Measurements from ENCODE around the gene KMO. TPM values are rescaled to one million over a fixed set of nuclear protein-coding genes. Genes with fewer than 3 reads are reported as not detected.

KMO gene
- total RNA-seq, 4 donors from 2014 or later: 0.04 to 0.19 (median 0.07) TPM

DNA sequence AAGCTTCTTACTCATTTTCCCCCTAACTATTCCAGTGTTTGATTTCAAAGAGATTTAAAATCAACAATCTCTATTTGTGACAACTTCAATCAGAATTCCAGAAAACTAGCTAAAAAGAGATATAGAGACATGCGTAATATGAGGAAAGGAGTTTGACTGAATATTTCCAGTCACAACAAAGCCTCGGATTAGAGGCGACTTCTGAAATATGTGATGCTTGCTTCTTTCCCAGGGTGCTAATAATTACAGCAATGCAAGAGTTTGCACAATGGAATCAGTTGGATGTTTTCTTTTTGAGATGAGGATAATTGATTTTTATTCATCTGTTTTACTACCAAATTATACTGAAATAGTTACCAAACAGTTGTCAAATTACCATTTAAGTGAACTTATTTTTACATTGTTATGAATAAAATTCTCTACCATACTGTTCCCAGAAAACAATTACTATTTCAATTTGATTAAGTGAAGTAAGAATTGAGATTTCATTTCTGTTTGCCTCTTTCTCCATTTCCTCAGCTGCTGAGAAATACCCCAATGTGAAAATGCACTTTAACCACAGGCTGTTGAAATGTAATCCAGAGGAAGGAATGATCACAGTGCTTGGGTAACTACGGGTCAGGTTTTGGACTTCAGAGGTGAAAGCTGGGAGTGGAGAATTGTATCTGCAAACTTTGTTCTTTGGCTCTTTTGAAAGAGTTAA is 28.1 kb downstream of the KMO start:
- H3K36me3 ChIP-seq: no peaks in the 10 kb centered on the region
- intact Hi-C loops (cut with DNase I): no loop called here
- peaks cover 0 to 14% (median 0%) of the 10 kb centered on the region in 3 donors for H3K4me1 ChIP-seq
- H3K27me3 ChIP-seq: no peaks in the 10 kb centered on the region
- DNase-seq: no peak
- no peak overlapping the region for H3K27ac ChIP-seq
- no peaks in the 10 kb centered on the region for H3K9me3 ChIP-seq
- no peak overlapping the region for H3K4me3 ChIP-seq
- WGBS, 2 donors: 81 to 83% methylated on average over 4 of the region's 4 CpGs
- TF ChIP-seq, protein P1, sequence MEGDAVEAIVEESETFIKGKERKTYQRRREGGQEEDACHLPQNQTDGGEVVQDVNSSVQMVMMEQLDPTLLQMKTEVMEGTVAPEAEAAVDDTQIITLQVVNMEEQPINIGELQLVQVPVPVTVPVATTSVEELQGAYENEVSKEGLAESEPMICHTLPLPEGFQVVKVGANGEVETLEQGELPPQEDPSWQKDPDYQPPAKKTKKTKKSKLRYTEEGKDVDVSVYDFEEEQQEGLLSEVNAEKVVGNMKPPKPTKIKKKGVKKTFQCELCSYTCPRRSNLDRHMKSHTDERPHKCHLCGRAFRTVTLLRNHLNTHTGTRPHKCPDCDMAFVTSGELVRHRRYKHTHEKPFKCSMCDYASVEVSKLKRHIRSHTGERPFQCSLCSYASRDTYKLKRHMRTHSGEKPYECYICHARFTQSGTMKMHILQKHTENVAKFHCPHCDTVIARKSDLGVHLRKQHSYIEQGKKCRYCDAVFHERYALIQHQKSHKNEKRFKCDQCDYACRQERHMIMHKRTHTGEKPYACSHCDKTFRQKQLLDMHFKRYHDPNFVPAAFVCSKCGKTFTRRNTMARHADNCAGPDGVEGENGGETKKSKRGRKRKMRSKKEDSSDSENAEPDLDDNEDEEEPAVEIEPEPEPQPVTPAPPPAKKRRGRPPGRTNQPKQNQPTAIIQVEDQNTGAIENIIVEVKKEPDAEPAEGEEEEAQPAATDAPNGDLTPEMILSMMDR (IDR thresholded peaks at IDR 0.05): no peak
- no peak for TF ChIP-seq POLR2A (IDR thresholded peaks at IDR 0.05)

DNA sequence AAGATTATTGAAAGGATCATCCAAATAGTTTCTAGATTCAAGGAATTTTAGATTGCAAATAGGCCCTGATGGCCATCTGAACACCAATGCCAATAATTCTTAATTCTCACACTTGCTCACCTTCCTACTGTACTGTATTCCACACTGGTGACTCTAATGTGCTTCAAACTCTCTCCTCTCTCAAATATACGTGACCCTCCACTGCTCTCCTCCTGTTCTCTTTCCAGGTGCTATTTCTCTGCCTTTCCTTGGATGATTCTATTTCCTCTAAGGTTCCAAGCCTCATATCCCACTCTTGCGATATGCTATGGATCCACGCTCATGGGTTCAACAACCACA is 28.6 kb downstream of the KMO start:
- intact Hi-C loops (cut with DNase I): no loop called here
- no peak overlapping the region for H3K27ac ChIP-seq
- 88 to 91% methylated on average over 3 of the region's 3 CpGs for WGBS, 2 donors
- no peaks in the 10 kb centered on the region for H3K36me3 ChIP-seq
- H3K9me3 ChIP-seq: no peaks in the 10 kb centered on the region
- no peak for TF ChIP-seq POLR2A (IDR thresholded peaks at IDR 0.05)
- TF ChIP-seq, protein P1 (IDR thresholded peaks at IDR 0.05): no peak
- H3K27me3 ChIP-seq: no peaks in the 10 kb centered on the region
- H3K4me1 ChIP-seq: peaks cover 0 to 14% (median 0%) of the 10 kb centered on the region in 3 donors
- DNase-seq: no peak
- no peak overlapping the region for H3K4me3 ChIP-seq

DNA sequence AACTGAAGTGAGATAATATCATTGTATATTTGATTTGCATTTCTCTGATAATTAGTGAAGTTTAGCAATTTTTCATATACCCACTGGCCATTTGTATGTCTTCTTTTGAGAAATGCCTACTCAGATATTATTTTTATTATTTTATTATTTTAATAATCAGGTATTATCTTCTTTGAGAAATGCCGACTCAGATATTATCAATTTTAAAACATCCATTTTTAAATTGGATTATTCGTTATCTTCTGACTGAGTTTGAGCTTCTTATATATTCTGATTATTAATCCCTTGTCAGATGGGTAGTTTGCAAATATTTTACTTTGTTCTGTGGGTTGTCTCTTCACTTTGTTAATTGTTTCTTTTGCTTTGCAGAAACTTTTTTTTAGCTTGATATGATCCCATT is 37.7 kb downstream of the KMO start:
- WGBS, 2 donors: 91 to 92% methylated on average over 2 of the region's 2 CpGs
- H3K4me3 ChIP-seq: no peak overlapping the region
- H3K36me3 ChIP-seq: no peaks in the 10 kb centered on the region
- no peak for DNase-seq
- intact Hi-C loops (cut with DNase I): no loop called here
- no peaks in the 10 kb centered on the region for H3K27me3 ChIP-seq
- no peak overlapping the region for H3K27ac ChIP-seq
- H3K9me3 ChIP-seq: no peaks in the 10 kb centered on the region
- H3K4me1 ChIP-seq: no peaks in the 10 kb centered on the region
- no peak for TF ChIP-seq POLR2A (IDR thresholded peaks at IDR 0.05)
- TF ChIP-seq, protein P1 (IDR thresholded peaks at IDR 0.05): no peak

DNA sequence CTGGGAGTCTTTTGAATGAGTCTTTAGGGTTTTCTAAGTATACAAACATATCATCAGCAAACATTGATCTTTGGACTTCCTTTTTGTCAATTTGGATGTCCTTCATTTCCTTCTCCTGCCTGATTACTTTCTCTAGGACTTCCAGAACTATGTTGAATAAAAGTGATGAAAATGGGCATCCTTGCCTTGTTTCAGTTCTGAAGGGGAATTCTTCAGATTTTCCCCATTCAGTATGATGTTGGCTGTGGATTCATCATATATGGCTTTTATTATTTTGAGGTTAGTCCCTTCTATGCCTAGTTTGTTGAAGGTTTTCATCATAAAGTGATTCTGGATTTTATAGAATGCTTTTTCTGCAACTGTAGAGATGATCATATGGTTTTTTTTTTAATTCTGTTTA is 42.0 kb downstream of the KMO start:
- intact Hi-C loops (cut with DNase I): no loop called here

DNA sequence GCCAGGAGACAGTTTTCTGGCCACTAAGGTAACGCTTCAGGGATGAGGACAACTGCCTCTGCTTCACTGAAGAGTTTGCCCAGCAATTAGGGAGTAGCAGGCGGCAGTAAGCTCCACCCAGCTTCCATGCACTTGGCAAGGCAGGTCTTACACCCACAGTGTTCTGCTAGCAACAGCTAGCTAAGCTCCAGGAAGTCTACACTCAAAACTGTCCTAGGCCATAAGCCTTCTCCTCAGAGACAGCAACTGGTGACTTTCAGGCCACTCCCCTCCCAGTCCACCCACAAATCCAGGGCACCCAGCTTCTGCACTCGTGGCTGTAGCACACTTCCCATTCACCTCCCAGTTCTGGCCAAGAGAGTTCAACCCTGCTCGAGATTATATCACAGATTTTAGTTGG is 47.3 kb downstream of the KMO start:
- H3K4me3 ChIP-seq: no peak overlapping the region
- no peak overlapping the region for H3K27ac ChIP-seq
- WGBS, 2 donors: 46 to 47% methylated on average over 4 of the region's 4 CpGs
- peaks cover 0 to 6% (median 0%) of the 10 kb centered on the region in 3 donors for H3K9me3 ChIP-seq
- TF ChIP-seq, protein P1 (IDR thresholded peaks at IDR 0.05): no peak
- no peak for TF ChIP-seq POLR2A (IDR thresholded peaks at IDR 0.05)
- intact Hi-C loops (cut with DNase I): no loop called here
- no peak for DNase-seq
- H3K27me3 ChIP-seq: no peaks in the 10 kb centered on the region
- H3K4me1 ChIP-seq: peaks cover 0 to 8% (median 0%) of the 10 kb centered on the region in 3 donors
- no peaks in the 10 kb centered on the region for H3K36me3 ChIP-seq

More for the DNA sequence above, 42.0 kb downstream of the KMO start:
- Histone ChIP-seq H3K9me3 (peaks cover 0 to 6% (median 0%) of the 10 kb centered on the region in 3 donors), H3K36me3 (no peaks in the 10 kb centered on the region), H3K27me3 (no peaks in the 10 kb centered on the region), H3K4me1 (no peaks in the 10 kb centered on the region), H3K4me3 (no peak overlapping the region), H3K27ac (no peak overlapping the region)
- no peak for TF ChIP-seq POLR2A (IDR thresholded peaks at IDR 0.05)
- TF ChIP-seq, protein P1 (IDR thresholded peaks at IDR 0.05): no peak
- DNase-seq: no peak

All from esophagus squamous epithelium (tissue), 5 donors.